GM12801 (cell line): Measurements from ENCODE around the gene SH3D19.

Experiments
- TF ChIP-seq, protein P1 (sequence below): IDR thresholded peaks from one replicate; pipeline ENCODE4 v1.5.1; 2011; ENCODE audit warnings: control low read depth; ENCODE audit not compliant: insufficient read length; ENCODE audit errors: extremely low read depth

The SH3D19 gene

DNA sequence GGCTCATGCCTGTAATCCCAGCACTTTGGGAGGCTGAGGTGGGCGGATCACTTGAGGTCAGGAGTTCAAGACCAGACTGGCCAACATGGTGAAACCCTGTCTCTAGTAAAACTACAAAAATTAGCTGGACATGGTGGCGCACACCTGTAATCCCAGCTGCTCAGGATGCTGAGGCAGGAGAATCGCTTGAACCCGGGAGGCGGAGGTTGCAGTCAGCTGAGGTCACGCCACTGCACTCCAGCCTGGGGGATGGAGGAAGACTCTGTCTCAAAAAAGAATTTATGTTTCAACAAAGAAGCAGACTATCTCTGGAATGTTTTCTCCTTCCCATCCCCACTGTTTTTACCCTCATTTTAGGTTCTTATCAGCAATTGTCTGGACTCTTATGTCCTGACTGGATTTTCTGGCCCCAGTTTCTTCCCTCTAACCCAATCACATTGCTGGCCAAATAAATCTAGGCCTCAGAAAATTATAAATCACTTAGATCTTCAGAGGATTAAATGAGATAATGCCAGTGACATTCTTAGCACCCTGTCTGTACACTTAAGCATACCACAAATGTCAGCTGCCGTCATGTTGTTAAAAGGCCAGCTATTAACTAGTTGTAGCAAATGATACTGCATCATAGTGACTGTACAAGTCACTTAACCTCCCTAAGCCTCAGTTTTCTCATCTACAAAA, 93.3 kb downstream of the SH3D19 start:
- TF ChIP-seq, protein P1, sequence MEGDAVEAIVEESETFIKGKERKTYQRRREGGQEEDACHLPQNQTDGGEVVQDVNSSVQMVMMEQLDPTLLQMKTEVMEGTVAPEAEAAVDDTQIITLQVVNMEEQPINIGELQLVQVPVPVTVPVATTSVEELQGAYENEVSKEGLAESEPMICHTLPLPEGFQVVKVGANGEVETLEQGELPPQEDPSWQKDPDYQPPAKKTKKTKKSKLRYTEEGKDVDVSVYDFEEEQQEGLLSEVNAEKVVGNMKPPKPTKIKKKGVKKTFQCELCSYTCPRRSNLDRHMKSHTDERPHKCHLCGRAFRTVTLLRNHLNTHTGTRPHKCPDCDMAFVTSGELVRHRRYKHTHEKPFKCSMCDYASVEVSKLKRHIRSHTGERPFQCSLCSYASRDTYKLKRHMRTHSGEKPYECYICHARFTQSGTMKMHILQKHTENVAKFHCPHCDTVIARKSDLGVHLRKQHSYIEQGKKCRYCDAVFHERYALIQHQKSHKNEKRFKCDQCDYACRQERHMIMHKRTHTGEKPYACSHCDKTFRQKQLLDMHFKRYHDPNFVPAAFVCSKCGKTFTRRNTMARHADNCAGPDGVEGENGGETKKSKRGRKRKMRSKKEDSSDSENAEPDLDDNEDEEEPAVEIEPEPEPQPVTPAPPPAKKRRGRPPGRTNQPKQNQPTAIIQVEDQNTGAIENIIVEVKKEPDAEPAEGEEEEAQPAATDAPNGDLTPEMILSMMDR = no peak

DNA sequence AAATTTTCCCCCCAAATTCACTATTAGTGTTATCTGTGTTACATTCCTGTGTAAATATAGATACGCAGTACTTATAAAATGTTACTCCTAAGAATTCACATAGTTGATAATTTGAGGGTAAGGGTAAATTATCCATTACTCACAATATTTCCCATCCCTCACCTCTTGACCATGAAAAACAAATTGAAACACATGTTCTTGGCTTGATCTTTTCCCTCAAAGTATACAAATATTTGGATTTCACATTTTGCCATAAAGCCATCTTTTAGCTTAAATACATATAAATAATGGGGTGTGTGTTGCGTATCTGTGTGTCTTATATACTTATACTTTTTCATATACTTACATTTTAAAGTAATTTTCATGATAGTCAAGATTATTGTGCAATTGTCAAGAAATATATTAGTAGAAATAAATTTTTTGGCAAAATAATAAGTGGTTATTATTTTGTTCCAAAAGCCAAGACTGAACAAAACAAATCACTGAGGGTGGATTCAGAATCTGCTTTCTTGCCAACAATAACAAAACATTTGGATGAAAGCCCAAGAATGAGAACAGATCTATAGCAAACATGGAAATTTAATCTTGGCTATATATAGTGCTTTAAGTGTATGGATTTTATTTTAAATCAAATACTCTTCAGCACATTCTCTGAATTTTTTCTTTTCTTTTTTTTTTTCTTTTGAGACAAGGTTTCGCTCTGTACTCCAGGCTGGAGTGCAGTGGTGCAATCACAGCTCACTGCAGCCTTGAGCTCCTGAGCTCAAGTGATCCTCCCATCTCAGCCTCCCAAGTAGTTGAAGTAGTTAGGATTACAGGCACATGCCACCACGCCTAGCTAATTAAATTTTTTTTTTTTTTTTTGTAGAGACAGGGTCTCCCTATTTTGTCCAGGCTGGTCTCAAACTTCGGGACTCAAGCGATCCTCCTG, 97.0 kb downstream of the SH3D19 start:
- TF ChIP-seq, protein P1 = no peak

DNA sequence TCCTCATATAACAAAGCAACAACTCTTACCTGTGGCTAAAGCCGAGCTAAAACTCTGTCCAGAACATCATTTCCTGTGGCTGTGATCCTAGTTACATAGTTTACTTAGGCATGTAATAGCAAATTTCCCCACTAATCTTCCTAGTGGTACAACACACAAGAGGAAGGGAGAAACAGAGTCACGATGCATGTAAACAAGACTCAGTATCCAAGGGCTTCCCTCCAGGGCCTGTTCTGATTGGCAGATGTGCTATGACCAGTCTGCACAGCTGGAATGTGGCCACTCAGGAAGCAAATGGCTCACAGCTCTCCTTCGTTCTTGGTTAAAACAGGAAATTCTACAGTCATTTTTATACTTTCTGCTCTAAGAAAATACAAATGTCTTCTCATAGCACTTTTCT, 97.7 kb downstream of the SH3D19 start:
- TF ChIP-seq, protein P1 = no peak

DNA sequence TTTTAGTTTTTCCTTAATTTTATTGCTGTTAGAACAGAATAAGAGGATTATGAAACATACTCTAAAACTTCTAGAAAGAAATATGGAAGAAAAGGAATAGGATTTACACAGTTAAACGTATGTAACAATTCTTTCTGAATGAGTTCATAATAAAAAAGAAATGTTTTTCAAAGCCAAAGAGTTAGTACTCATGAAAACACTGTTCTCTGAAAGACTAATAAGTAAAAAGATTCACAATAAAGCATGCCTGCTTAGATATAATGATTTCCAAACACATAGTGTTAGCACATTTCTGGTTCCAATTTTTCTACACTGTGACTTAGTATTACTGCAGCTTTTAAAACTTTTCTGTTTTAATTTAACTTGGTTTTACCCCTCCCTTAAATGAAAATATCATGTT, 98.2 kb downstream of the SH3D19 start:
- TF ChIP-seq, protein P1 = no peak

DNA sequence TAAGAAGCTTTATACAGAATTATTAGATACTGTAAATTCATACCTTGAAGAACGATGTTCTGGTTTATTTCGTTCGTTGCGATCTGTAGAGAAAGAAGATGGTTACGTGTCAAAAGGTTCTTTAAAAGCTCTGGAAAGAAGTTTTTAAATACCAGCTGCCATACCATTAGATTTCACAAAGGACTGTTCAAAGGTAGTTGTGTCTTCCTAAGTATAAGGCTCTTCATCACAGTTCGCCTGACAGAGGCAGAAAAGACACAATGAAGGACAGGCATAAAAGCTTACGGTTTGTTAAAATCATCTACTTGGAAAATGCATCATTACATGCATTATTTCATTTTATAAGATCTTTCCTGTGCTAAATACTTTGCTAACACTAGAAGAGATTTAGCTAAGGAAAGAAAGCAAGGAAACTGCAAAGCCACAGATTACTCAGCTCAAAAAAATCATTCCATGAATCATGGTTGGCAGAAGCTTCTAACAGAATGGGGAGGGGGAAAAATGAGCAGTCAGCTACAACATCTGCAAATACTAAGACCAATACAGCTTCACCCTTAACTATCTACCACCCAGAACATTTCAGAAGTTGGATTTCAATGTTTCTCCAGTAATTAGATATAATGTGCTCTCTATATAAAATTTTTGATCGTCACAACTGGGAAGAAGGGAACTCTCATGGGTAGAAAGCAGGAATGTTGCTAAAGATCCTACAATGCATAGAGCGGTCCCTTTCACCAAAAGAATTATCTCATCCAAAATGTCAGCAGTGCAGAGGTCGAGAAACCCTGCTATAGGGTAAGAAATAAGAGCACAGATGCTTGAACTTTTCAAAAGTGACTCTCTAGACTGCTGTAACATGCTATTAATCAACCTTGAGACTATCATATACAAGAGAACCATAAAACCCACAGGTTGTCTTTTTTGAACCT, 99.1 kb downstream of the SH3D19 start:
- TF ChIP-seq, protein P1 = no peak

DNA sequence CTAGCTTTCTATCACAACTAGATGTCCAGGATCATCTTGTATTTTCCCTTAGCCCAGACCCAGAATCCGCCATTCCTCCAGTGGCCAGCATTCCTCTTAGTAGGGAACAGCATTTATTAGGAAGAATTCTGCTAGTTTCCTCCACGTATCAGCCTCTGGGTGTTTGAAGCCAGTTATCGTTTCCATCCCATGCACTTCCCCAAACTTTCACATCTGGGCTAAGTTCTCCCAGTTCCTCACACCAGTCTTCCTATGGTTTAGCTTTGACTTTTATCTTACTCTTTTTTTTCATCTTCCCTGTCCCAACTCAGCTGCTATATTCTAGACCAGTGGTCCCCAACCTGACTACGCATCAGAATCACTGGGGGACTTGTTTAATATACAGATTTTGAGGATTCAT, 101.9 kb downstream of the SH3D19 start:
- TF ChIP-seq, protein P1 = no peak

DNA sequence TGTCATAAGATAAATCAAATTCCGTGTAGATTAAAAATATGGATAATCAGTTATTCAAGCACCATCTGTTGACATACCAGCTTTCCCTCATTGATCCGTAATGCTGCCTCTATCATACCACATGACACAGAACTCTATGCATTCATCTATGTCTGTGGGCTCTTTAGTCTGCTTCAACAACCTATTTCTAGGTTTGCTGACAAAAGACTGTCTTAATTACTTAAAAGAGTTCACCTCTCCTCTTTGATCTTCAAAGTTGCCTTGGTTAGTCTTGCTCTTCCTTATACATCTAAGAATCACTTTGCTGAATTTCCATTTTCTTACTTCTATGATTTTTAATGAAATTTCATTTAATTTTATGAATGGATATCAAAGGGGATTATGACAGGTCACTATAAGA, 105.5 kb downstream of the SH3D19 start:
- TF ChIP-seq, protein P1 = no peak
